GM12875 (cell line): Measurements from ENCODE around the gene NAV2.

Experiments used
- H3K4me3 ChIP-seq: one replicate; pipeline ENCODE4 v1.5.1; 2011; ENCODE audit warnings: low read depth, low read length, control low read depth
- TF ChIP-seq, protein P1 (sequence below): IDR thresholded peaks from 2 replicates; pipeline ENCODE4 v1.5.1; 2011; ENCODE audit warnings: low read depth, mild to moderate bottlenecking, control low read depth, inconsistent platforms, low read length, moderate library complexity, borderline replicate concordance; ENCODE audit not compliant: insufficient read depth

NAV2 gene

DNA sequence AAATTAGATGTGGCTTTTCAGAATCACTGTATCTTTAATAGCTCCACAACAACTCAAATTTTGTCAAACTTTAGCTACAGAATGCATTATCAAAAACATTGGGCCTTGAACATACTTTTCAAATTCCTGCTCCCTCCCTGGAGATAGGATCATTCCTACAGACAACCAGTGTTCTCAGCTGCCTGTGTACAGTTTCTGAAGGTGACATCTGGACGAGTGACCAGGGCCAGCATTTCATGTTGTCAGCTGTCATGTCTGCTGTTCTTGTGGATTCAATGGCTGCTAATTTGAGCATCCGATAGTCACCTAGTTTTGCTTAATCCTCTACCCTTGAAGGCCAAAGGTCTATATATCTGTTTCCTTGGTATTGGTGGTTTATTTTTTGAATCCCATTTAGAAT, 259.5 kb downstream of the NAV2 start:
- TF ChIP-seq, protein P1, sequence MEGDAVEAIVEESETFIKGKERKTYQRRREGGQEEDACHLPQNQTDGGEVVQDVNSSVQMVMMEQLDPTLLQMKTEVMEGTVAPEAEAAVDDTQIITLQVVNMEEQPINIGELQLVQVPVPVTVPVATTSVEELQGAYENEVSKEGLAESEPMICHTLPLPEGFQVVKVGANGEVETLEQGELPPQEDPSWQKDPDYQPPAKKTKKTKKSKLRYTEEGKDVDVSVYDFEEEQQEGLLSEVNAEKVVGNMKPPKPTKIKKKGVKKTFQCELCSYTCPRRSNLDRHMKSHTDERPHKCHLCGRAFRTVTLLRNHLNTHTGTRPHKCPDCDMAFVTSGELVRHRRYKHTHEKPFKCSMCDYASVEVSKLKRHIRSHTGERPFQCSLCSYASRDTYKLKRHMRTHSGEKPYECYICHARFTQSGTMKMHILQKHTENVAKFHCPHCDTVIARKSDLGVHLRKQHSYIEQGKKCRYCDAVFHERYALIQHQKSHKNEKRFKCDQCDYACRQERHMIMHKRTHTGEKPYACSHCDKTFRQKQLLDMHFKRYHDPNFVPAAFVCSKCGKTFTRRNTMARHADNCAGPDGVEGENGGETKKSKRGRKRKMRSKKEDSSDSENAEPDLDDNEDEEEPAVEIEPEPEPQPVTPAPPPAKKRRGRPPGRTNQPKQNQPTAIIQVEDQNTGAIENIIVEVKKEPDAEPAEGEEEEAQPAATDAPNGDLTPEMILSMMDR = no peak
- H3K4me3 ChIP-seq = no peak overlapping the region

- no peak overlapping the region for H3K4me3 ChIP-seq
- TF ChIP-seq, protein P1 = no peak
Observed at GRCh38 chr11:19972651-19973050, 260.0 kb downstream of the NAV2 start.

- TF ChIP-seq, protein P1 = no peak
- no peak overlapping the region for H3K4me3 ChIP-seq
Observed at GRCh38 chr11:19973136-19973635, 260.5 kb downstream of the NAV2 start.

GRCh38 chr11:19974886-19975285, 262.2 kb downstream of the NAV2 start:
- TF ChIP-seq, protein P1 = no peak

DNA sequence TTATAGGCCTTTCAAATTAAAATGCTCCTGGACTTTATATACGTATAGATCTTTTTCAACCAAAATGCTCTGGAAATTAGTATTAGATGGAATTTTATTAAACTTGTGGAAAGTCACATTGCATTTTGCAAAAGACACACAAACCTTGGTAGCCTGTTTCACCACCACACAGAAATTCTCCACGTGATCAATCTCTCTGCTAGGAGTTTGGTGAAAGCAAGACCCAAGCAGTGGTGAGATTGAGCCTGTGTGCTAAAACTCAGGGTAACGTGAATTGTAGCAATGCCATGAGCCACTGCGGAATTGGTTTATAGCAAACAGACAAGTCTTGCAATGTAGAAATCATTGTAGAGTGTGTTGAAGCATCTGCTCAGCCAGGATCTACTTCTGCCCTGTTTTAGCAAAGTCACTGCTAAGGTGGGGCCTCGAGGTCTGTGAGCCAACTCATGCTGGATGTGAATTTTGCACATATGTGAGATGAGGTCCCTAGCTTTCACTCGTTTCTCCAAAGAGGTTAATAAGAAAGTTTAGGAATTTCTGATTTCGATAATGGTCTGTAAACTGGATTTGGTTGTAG, 262.9 kb downstream of the NAV2 start:
- TF ChIP-seq, protein P1 = no peak

More at GRCh38 chr11:19974886-19975285, 262.2 kb downstream of the NAV2 start:
- no peak overlapping the region for H3K4me3 ChIP-seq

GRCh38 chr11:19976281-19976941, 263.8 kb downstream of the NAV2 start:
- no peak overlapping the region for H3K4me3 ChIP-seq
- TF ChIP-seq, protein P1 = no peak

More for the DNA sequence above, 262.9 kb downstream of the NAV2 start:
- H3K4me3 ChIP-seq = no peak overlapping the region

GRCh38 chr11:19977941-19978340, 265.3 kb downstream of the NAV2 start:
- H3K4me3 ChIP-seq = no peak overlapping the region
- TF ChIP-seq, protein P1 = no peak
